Measurements from ENCODE around the gene FOXP2. TPM values are rescaled to one million over a fixed set of nuclear protein-coding genes. Genes with fewer than 3 reads are reported as not detected.
A peak's percentile ranks its signal among the peaks of the same experiment; 100 is the strongest.

The FOXP2 gene
- total RNA-seq, 1 experiment from 2014 or later, result 0.17 TPM

DNA sequence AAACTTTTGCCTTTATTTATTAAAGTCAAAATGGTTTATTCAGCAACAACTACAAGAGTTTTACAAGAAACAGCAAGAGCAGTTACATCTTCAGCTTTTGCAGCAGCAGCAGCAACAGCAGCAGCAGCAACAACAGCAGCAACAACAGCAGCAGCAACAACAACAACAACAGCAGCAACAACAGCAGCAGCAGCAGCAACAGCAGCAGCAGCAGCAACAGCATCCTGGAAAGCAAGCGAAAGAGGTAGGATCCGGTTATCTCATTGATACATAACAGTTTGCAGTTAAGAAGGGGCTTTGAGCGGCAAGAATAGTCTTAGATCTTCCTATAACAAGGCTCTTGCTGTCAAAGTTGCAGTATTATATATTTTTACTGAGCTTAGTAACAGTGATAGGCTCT is 215.1 kb downstream of the FOXP2 start:
- TF ChIP-seq GRHL2 (CRISPR knock-in tag; IDR thresholded peaks at IDR 0.05; ENCODE audit: insufficient replicate concordance, severe bottlenecking) (no peak), TCF7 (CRISPR knock-in tag; IDR thresholded peaks at IDR 0.05; ENCODE audit: low read depth) (no peak), ZNF232 (CRISPR knock-in tag; IDR thresholded peaks at IDR 0.05) (no peak), FOXP1 (CRISPR knock-in tag; IDR thresholded peaks at IDR 0.05; ENCODE audit: borderline replicate concordance) (peak; percentile 33; the same call in 1 of the 2 replicates), ATF1 (CRISPR knock-in tag; IDR thresholded peaks at IDR 0.05) (no peak), IRF2 (CRISPR knock-in tag; IDR thresholded peaks at IDR 0.05; ENCODE audit: borderline replicate concordance, low read depth) (no peak), ESRRA (CRISPR knock-in tag; IDR thresholded peaks at IDR 0.05; ENCODE audit: borderline replicate concordance) (no peak)
- TF ChIP-seq, protein P1, sequence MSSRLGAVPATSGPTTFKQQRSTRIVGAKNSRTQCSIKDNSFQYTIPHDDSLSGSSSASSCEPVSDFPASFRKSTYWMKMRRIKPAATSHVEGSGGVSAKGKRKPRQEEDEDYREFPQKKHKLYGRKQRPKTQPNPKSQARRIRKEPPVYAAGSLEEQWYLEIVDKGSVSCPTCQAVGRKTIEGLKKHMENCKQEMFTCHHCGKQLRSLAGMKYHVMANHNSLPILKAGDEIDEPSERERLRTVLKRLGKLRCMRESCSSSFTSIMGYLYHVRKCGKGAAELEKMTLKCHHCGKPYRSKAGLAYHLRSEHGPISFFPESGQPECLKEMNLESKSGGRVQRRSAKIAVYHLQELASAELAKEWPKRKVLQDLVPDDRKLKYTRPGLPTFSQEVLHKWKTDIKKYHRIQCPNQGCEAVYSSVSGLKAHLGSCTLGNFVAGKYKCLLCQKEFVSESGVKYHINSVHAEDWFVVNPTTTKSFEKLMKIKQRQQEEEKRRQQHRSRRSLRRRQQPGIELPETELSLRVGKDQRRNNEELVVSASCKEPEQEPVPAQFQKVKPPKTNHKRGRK (CRISPR knock-in tag; IDR thresholded peaks at IDR 0.05; ENCODE audit: borderline replicate concordance), result no peak
- TF ChIP-seq, protein P2, sequence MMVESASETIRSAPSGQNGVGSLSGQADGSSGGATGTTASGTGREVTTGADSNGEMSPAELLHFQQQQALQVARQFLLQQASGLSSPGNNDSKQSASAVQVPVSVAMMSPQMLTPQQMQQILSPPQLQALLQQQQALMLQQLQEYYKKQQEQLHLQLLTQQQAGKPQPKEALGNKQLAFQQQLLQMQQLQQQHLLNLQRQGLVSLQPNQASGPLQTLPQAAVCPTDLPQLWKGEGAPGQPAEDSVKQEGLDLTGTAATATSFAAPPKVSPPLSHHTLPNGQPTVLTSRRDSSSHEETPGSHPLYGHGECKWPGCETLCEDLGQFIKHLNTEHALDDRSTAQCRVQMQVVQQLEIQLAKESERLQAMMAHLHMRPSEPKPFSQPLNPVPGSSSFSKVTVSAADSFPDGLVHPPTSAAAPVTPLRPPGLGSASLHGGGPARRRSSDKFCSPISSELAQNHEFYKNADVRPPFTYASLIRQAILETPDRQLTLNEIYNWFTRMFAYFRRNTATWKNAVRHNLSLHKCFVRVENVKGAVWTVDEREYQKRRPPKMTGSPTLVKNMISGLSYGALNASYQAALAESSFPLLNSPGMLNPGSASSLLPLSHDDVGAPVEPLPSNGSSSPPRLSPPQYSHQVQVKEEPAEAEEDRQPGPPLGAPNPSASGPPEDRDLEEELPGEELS (CRISPR knock-in tag; IDR thresholded peaks at IDR 0.05), result 0 out of 2 replicates have a peak, but pooled peaks have one; percentile 31
- H3K36me3 Mint-ChIP-seq, result no peaks in the 10 kb centered on the region
- no peaks in the 10 kb centered on the region for H3K9me3 Mint-ChIP-seq
- no peaks in the 10 kb centered on the region for H3K27me3 Mint-ChIP-seq (ENCODE audit: low read depth)
- H3K27ac Mint-ChIP-seq, result peak overlapping the region; percentile 95
- ChIA-PET POLR2A (no interaction called here), CTCF (no interaction called here)
- H3K4me1 Mint-ChIP-seq, result peaks cover 39% of the 10 kb centered on the region
- H3K4me3 Mint-ChIP-seq, result peak overlapping the region; percentile 24
- ATAC-seq (peak; percentile 47), DNase-seq (ENCODE audit: low spot score) (no peak)

DNA sequence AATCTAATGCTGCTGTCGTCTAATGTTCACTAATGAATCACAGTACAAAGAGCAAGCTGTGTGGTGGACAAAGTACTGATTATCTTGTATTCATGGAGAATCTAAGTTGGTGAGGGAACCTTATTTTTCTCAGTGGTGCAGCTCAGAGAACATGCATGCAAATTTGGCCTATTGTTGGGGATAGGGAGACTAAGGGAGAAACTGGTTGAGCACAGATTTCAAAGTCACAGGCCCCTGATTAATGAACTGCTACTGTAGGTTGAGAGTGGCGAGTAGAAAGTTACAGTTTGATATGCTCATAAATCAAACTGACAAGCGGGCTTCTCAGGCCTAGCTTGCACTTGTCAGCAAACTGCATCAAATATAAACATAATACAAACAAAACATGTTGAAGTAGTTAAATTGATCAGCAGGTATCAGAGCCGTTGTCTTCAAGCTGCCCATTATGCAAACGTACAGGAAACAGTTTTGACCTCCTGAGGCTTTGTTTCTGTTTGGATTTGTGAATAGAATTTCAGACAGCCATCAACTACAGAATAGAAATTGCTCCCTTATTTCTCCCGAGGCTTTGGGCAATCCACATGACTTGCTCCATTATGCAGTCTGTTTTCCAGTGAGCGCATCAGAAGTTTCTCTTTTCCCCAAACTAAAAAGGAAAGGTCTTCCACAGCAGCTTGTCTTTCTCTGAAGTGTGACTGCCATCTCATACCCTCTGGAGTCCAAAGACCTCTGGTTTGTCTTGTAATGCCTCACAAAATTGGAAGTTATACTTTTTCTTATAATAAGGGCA is 215.8 kb downstream of the FOXP2 start:
- H3K36me3 Mint-ChIP-seq, result no peaks in the 10 kb centered on the region
- ATAC-seq (peak; percentile 82), DNase-seq (ENCODE audit: low spot score) (no peak)
- H3K4me1 Mint-ChIP-seq, result peaks cover 39% of the 10 kb centered on the region
- CTCF ChIA-PET, result interaction anchor here (0.9 kb wide), 1 partner anchor 27 kb away, joined by 3 read pairs; no protein-coding TSS in a partner anchor
- POLR2A ChIA-PET, result no interaction called here
- H3K27ac Mint-ChIP-seq, result peak overlapping the region; percentile 95
- peak overlapping the region; percentile 24 for H3K4me3 Mint-ChIP-seq
- H3K9me3 Mint-ChIP-seq, result no peaks in the 10 kb centered on the region
- H3K27me3 Mint-ChIP-seq (ENCODE audit: low read depth), result no peaks in the 10 kb centered on the region
- TF ChIP-seq SMAD3 (CRISPR knock-in tag; IDR thresholded peaks at IDR 0.05; ENCODE audit: borderline replicate concordance) (no peak), ZNF219 (CRISPR knock-in tag; IDR thresholded peaks at IDR 0.05; ENCODE audit: borderline replicate concordance) (no peak), JAZF1 (CRISPR knock-in tag; IDR thresholded peaks at IDR 0.05) (no peak), MXD4 (CRISPR knock-in tag; IDR thresholded peaks at IDR 0.05; ENCODE audit: borderline replicate concordance) (no peak)
- TF ChIP-seq, protein P3, sequence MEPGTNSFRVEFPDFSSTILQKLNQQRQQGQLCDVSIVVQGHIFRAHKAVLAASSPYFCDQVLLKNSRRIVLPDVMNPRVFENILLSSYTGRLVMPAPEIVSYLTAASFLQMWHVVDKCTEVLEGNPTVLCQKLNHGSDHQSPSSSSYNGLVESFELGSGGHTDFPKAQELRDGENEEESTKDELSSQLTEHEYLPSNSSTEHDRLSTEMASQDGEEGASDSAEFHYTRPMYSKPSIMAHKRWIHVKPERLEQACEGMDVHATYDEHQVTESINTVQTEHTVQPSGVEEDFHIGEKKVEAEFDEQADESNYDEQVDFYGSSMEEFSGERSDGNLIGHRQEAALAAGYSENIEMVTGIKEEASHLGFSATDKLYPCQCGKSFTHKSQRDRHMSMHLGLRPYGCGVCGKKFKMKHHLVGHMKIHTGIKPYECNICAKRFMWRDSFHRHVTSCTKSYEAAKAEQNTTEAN (CRISPR knock-in tag; IDR thresholded peaks at IDR 0.05), result no peak
- TF ChIP-seq, protein P4, sequence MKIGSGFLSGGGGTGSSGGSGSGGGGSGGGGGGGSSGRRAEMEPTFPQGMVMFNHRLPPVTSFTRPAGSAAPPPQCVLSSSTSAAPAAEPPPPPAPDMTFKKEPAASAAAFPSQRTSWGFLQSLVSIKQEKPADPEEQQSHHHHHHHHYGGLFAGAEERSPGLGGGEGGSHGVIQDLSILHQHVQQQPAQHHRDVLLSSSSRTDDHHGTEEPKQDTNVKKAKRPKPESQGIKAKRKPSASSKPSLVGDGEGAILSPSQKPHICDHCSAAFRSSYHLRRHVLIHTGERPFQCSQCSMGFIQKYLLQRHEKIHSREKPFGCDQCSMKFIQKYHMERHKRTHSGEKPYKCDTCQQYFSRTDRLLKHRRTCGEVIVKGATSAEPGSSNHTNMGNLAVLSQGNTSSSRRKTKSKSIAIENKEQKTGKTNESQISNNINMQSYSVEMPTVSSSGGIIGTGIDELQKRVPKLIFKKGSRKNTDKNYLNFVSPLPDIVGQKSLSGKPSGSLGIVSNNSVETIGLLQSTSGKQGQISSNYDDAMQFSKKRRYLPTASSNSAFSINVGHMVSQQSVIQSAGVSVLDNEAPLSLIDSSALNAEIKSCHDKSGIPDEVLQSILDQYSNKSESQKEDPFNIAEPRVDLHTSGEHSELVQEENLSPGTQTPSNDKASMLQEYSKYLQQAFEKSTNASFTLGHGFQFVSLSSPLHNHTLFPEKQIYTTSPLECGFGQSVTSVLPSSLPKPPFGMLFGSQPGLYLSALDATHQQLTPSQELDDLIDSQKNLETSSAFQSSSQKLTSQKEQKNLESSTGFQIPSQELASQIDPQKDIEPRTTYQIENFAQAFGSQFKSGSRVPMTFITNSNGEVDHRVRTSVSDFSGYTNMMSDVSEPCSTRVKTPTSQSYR (CRISPR knock-in tag; IDR thresholded peaks at IDR 0.05), result no peak
- TF ChIP-seq, protein P5, sequence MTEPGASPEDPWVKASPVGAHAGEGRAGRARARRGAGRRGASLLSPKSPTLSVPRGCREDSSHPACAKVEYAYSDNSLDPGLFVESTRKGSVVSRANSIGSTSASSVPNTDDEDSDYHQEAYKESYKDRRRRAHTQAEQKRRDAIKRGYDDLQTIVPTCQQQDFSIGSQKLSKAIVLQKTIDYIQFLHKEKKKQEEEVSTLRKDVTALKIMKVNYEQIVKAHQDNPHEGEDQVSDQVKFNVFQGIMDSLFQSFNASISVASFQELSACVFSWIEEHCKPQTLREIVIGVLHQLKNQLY (CRISPR knock-in tag; IDR thresholded peaks at IDR 0.05), result no peak
- TF ChIP-seq, protein P6, sequence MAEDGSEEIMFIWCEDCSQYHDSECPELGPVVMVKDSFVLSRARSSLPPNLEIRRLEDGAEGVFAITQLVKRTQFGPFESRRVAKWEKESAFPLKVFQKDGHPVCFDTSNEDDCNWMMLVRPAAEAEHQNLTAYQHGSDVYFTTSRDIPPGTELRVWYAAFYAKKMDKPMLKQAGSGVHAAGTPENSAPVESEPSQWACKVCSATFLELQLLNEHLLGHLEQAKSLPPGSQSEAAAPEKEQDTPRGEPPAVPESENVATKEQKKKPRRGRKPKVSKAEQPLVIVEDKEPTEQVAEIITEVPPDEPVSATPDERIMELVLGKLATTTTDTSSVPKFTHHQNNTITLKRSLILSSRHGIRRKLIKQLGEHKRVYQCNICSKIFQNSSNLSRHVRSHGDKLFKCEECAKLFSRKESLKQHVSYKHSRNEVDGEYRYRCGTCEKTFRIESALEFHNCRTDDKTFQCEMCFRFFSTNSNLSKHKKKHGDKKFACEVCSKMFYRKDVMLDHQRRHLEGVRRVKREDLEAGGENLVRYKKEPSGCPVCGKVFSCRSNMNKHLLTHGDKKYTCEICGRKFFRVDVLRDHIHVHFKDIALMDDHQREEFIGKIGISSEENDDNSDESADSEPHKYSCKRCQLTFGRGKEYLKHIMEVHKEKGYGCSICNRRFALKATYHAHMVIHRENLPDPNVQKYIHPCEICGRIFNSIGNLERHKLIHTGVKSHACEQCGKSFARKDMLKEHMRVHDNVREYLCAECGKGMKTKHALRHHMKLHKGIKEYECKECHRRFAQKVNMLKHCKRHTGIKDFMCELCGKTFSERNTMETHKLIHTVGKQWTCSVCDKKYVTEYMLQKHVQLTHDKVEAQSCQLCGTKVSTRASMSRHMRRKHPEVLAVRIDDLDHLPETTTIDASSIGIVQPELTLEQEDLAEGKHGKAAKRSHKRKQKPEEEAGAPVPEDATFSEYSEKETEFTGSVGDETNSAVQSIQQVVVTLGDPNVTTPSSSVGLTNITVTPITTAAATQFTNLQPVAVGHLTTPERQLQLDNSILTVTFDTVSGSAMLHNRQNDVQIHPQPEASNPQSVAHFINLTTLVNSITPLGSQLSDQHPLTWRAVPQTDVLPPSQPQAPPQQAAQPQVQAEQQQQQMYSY (CRISPR knock-in tag; IDR thresholded peaks at IDR 0.05), result no peak
- TF ChIP-seq, protein P1 (CRISPR knock-in tag; IDR thresholded peaks at IDR 0.05; ENCODE audit: borderline replicate concordance), result no peak

Data from WTC11 (cell line).